Stimulated activated naive CD8-positive, alpha-beta T cell treated with anti-CD3 and anti-CD28 coated beads, Interleukin-15, Interleukin-2, amounts not matched to agents 100 ng/mL and 50 ng/mL, for 24 hours (primary cell): ENCODE results near the gene TLR2.
A peak's percentile ranks its signal among the peaks of the same experiment; 100 is the strongest.

ENCODE experiments used
- H3K27ac Mint-ChIP-seq: one replicate; pipeline ENCODE4 v1.8.0; 2021; ENCODE audit warnings: mild to moderate bottlenecking, mixed read lengths
- H3K27me3 Mint-ChIP-seq: one replicate; pipeline ENCODE4 v1.8.0; 2021; ENCODE audit warnings: mixed read lengths
- H3K36me3 Mint-ChIP-seq: one replicate; pipeline ENCODE4 v1.8.0; 2021; ENCODE audit warnings: low read depth, mixed read lengths
- H3K4me1 Mint-ChIP-seq: one replicate; pipeline ENCODE4 v1.8.0; 2021; ENCODE audit warnings: low read depth, mixed read lengths
- H3K4me3 Mint-ChIP-seq: one replicate; pipeline ENCODE4 v1.8.0; 2021; ENCODE audit warnings: mild to moderate bottlenecking, mixed read lengths
- H3K9me3 Mint-ChIP-seq: one replicate; pipeline ENCODE4 v1.8.0; 2021; ENCODE audit warnings: mixed read lengths

The TLR2 gene

DNA sequence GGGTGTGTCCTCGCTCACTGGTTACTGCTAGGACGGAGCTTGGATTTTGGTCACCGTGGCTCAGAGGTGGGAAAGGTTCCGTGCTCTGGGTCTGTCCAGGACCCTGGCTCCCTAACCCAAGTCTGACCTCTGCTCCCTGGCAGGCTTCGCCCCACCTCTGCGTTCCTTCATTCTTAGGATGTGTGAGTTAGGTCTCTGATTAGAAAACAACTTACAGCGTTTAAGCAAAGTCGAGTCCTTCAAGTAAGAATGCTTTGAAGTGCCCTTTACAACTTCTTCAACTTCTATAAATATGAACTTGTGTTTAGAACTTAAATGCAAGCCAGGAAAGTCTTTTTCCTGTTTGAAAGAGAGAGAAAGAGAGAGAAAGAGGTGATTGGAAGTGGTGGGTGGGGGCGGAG, 891 bp downstream of the TLR2 start:
- Mint-ChIP-seq H3K9me3 (peaks cover 13% of the 10 kb centered on the region), H3K4me1 (peaks cover 12% of the 10 kb centered on the region), H3K4me3 (peak overlapping the region; percentile 75), H3K36me3 (peaks cover 25% of the 10 kb centered on the region), H3K27ac (no peak overlapping the region), H3K27me3 (peaks cover 27% of the 10 kb centered on the region)

DNA sequence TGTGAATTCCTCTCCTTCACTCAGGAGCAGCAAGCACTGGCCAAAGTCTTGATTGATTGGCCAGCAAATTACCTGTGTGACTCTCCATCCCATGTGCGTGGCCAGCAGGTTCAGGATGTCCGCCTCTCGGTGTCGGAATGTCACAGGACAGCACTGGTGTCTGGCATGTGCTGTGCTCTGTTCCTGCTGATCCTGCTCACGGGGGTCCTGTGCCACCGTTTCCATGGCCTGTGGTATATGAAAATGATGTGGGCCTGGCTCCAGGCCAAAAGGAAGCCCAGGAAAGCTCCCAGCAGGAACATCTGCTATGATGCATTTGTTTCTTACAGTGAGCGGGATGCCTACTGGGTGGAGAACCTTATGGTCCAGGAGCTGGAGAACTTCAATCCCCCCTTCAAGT, 20.4 kb downstream of the TLR2 start:
- Mint-ChIP-seq H3K4me3 (no peak overlapping the region), H3K27me3 (no peaks in the 10 kb centered on the region), H3K4me1 (peaks cover 12% of the 10 kb centered on the region), H3K9me3 (no peaks in the 10 kb centered on the region), H3K27ac (no peak overlapping the region), H3K36me3 (peaks cover 3% of the 10 kb centered on the region)

DNA sequence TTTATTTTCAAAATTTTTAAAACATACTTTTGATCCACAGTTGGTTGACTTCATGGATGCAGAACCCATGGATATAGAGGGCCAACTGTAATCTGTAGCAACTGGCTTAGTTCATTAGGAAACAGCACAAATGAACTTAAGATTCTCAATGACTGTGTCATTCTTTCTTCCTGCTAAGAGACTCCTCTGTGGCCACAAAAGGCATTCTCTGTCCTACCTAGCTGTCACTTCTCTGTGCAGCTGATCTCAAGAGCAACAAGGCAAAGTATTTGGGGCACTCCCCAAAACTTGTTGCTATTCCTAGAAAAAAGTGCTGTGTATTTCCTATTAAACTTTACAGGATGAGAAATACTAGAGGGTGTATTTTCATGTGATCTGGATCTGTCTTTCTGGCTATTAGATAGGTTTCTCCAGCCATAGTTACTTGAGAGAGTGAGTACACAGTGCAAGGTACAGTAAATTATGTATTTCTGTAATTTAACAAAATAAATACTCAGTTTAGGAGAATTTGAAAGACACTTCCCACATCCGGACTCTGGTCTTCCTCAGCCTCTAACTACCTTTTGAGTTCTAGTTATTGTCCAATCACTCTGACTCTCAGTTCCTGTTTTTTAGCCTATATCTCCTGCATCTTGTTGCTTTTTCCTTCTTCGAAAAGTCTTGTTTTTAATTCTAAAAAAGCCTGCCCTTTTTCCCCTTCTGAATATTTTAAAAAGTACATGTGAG, 21.8 kb downstream of the TLR2 start:
- Mint-ChIP-seq H3K9me3 (no peaks in the 10 kb centered on the region), H3K36me3 (peaks cover 3% of the 10 kb centered on the region), H3K4me3 (no peak overlapping the region), H3K4me1 (peaks cover 12% of the 10 kb centered on the region), H3K27ac (peak overlapping the region; percentile 45), H3K27me3 (no peaks in the 10 kb centered on the region)

DNA sequence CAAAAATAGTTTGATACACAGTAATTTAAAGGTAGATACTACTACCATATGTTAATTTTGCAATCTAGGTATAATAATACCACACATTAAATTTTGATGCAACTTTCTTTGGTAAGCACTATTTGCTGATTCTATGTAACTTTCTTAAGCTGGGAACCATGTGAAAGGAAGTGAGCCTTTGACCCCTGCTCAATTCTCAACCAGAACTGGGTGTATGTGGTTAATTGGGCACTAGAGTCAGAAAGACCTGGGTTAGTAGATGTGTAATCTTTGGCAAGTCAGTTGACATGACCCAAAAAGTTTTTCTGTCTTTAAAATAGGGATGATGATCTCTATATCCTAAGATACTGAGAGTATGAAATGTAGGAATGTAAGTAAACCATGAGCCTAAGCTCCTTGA, 22.4 kb downstream of the TLR2 start:
- Mint-ChIP-seq H3K36me3 (peaks cover 3% of the 10 kb centered on the region), H3K27me3 (no peaks in the 10 kb centered on the region), H3K9me3 (no peaks in the 10 kb centered on the region), H3K27ac (peak overlapping the region; percentile 45), H3K4me3 (no peak overlapping the region), H3K4me1 (peaks cover 12% of the 10 kb centered on the region)

DNA sequence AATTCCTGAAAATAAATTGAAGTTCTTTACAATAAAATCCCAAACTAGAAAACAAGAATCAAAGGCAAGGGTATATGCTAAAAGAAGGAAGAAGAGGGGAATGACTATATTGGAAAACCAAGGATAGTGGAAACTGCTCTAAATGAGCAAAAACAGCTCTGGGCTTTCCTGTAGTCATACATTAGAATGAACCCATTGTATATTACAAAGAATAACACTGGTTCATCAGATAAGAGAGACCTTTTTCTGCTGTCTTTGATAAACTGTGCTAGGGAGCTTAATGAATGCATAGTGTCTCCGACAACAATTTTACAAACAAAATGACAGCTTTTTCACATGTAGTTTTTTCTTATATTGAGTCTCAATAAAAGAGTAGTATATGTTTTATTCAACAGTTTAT, 26.6 kb downstream of the TLR2 start:
- Mint-ChIP-seq H3K27ac (no peak overlapping the region), H3K27me3 (peaks cover 5% of the 10 kb centered on the region), H3K9me3 (no peaks in the 10 kb centered on the region), H3K36me3 (no peaks in the 10 kb centered on the region), H3K4me1 (peaks cover 22% of the 10 kb centered on the region), H3K4me3 (no peak overlapping the region)

DNA sequence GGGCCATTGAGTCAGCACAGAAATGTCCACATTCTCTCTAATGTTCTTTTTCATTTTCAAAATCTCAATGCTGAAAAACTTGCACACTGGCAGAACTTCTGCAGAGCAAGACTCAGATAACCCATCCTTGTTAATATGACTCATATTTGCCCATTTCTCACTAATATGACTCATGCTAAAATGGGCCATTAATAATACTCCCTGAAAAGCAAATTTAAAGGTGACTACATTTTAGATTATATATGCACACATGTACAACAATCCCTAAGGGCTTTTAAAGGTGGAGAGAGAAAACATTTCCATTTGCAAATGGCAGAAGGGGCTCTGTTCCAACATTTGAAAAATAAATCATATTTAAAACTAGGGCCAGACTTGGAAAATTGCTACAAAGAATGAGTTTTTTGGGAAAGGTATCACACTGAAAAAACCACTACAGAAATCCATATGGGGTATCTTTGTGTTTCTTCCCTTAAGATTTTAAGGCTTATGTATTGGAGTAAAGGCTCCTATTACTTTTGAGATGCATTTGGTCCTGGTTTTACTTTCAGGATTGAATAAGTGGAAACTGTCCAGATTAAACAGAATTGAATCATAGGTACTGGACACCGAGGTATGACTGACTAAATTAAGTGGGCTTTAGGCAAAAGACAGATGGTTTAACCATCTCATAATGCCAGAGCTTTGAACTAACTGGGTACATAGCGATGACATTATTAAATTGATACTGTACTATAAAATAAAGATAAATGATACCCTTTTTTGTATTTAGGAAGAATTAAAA, 30.0 kb downstream of the TLR2 start:
- H3K27ac Mint-ChIP-seq: no peak overlapping the region
- H3K4me1 Mint-ChIP-seq: peaks cover 11% of the 10 kb centered on the region
- H3K9me3 Mint-ChIP-seq: peaks cover 3% of the 10 kb centered on the region
- H3K27me3 Mint-ChIP-seq: peaks cover 8% of the 10 kb centered on the region
- no peak overlapping the region for H3K4me3 Mint-ChIP-seq
- no peaks in the 10 kb centered on the region for H3K36me3 Mint-ChIP-seq

DNA sequence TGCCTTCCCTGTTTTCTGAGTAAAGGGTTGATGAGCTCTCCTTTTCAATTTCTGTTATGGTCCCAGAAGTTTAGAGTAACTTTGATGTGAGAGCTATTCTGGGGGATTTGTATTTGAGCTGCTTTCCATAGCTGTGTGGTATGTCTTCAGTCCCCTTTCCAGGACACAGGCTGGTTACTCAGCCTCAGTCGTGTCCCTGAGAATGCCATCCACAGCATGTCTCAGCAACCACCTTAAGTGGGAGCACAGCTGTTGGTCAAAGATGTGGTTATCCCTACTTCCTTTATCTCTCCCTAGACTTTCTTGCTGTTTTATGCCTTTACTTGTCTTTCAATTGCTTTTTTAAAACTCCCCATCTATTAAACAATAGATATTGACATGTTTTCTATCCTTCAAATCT, 38.0 kb downstream of the TLR2 start:
- H3K27me3 Mint-ChIP-seq: peaks cover 5% of the 10 kb centered on the region
- no peak overlapping the region for H3K27ac Mint-ChIP-seq
- H3K9me3 Mint-ChIP-seq: peaks cover 3% of the 10 kb centered on the region
- H3K36me3 Mint-ChIP-seq: no peaks in the 10 kb centered on the region
- H3K4me1 Mint-ChIP-seq: no peaks in the 10 kb centered on the region
- no peak overlapping the region for H3K4me3 Mint-ChIP-seq

DNA sequence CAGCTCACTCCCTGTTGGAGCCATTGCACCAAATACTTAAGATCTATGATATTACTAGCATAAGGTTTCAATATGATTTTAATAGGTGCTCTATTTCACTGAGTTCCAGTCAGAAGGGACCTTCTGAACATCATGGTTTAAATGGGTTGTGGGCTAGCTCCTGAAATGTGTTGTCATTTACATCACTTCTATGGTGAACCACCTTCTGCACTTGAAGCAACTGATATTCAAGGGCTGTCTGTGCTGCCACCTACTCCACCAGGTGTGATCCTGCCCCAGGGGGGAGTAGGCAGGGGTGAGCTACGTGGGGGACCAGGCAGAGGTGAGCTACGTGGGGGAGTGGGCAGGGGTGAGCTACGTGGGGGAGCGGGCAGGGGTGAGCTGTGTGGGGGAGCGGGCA, 40.5 kb downstream of the TLR2 start:
- no peak overlapping the region for H3K4me3 Mint-ChIP-seq
- H3K27ac Mint-ChIP-seq: no peak overlapping the region
- H3K9me3 Mint-ChIP-seq: no peaks in the 10 kb centered on the region
- peaks cover 4% of the 10 kb centered on the region for H3K4me1 Mint-ChIP-seq
- peaks cover 3% of the 10 kb centered on the region for H3K27me3 Mint-ChIP-seq
- H3K36me3 Mint-ChIP-seq: no peaks in the 10 kb centered on the region

DNA sequence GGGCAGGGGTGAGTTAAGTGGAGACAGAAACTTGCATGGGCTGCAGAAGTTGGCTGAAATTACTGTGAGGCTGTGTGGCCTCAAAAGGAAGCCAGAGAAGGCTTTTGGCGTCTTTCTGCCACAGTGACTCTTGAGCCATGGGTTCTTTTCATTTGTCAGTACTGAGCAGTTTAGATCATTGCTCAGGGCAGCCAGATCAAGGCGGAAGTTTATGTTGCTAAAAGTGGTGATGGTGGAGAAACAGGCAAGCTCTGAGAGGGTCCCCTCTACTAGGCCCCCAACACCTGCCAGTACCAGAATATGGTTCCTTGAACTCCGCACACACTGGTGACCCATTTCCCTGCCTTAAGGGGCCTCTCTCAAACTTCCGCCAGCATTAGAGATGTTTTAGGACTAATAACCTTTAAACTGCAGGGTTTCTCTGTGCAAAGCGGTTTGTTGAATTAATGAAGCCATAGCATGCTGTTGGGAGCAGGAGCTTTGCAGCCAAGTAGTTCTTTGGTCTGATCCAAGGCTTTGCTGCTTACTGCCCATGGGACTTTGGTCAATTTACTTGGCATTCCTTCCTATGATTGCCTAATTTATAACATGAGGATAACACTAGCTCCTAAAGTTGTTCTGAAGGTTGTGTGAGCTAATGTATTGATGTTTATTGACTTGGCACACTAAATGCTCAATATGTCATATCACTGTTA, 41.2 kb downstream of the TLR2 start:
- H3K27ac Mint-ChIP-seq: no peak overlapping the region
- no peak overlapping the region for H3K4me3 Mint-ChIP-seq
- peaks cover 3% of the 10 kb centered on the region for H3K27me3 Mint-ChIP-seq
- H3K9me3 Mint-ChIP-seq: no peaks in the 10 kb centered on the region
- H3K36me3 Mint-ChIP-seq: no peaks in the 10 kb centered on the region
- H3K4me1 Mint-ChIP-seq: peaks cover 7% of the 10 kb centered on the region

DNA sequence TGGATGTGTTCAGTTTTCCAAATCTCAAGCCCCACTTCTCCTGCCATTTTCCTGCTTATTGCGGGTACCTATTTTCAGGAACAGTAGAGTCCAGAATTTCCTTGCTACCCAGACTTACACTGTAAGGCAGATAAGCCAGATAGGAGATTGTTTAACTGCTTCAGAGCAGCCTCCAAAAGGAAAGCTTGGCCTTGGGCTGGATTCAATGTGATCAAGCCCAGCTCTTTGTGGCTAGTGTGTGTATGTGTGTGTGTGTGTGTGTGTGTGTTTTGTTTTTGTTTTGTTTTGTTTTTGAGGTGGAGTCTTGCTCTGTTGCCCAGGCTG, 41.7 kb downstream of the TLR2 start:
- Mint-ChIP-seq H3K27me3 (peaks cover 3% of the 10 kb centered on the region), H3K27ac (no peak overlapping the region), H3K4me3 (no peak overlapping the region), H3K36me3 (no peaks in the 10 kb centered on the region), H3K4me1 (peaks cover 7% of the 10 kb centered on the region), H3K9me3 (no peaks in the 10 kb centered on the region)

DNA sequence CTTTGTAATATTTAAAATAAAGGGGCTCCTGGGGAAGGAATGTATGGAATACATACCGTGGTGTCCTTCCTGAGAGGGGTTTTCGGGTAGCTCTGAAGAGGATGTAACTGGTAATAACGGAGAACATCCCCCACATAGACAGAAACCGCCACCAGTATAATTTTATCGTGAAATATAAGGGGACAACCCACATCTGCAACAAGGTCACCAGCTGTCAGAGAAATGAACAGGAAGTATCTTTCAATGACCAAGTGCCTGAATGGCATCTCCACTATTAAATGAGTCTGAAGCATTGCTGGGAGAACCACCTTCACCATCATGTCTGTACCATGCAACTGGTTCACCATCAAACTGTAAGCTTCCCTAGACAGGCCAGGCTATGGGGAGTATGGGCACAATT, 44.1 kb downstream of the TLR2 start:
- Mint-ChIP-seq H3K4me1 (peaks cover 14% of the 10 kb centered on the region), H3K27me3 (peaks cover 2% of the 10 kb centered on the region), H3K27ac (no peak overlapping the region), H3K9me3 (no peaks in the 10 kb centered on the region), H3K4me3 (no peak overlapping the region), H3K36me3 (no peaks in the 10 kb centered on the region)

DNA sequence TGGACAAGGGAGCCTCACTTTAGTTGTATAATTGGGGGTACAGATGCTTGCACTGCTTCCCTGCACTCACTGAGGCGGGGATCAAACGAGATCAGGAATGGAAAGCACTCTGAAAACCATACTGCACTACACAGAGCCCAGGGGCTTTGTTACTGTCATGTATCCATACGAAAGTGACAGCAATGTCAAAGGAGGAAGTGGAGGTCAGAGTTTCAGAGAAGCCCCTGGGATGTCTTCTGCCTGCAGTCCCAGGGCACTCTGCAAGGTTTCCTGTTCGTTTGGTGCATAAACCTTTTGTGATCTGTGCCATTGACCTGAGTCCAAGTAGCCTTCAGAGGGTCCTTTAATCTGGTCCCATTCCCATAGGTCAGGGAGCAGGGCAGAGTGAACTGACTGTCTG, 44.6 kb downstream of the TLR2 start:
- Mint-ChIP-seq H3K36me3 (no peaks in the 10 kb centered on the region), H3K27ac (no peak overlapping the region), H3K27me3 (no peaks in the 10 kb centered on the region), H3K4me3 (no peak overlapping the region), H3K9me3 (no peaks in the 10 kb centered on the region), H3K4me1 (peaks cover 16% of the 10 kb centered on the region)

DNA sequence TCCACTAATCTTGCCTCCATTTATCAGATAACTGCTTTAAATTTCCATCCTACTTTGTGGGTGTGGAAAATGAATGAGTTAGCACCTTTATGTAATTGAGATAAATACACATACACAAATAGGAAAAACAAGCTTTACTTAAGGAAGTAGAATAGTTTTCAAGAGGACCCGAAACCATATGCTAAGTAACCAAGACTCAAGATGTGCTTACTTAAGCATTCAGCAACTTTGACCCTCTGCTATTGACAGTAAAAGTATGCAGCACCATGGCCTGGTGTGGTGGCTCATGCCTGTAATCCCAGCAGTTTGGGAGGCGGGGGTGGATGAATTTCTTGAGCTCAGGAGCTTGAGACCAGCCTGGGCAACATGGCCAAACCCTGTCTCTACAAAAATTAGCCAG, 45.8 kb downstream of the TLR2 start:
- Mint-ChIP-seq H3K36me3 (no peaks in the 10 kb centered on the region), H3K4me3 (no peak overlapping the region), H3K27ac (no peak overlapping the region), H3K27me3 (no peaks in the 10 kb centered on the region), H3K9me3 (no peaks in the 10 kb centered on the region), H3K4me1 (peaks cover 20% of the 10 kb centered on the region)

DNA sequence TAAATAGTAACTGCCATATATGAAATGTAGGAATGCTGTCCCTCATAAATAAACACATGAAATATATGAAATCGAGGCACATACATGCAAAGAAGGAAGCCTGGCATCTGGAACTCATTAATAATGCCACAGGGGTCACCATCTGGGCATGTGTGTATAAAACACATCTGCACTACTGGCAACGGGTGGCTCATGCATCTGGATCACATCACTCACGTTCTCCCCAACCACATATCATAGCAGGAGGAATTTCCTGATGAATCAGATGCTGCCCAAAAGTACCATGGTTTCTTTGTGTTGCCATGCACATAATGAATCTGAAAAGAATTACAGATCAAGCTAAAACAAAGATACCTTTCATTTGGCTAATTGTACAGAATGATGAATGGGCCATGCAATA, 47.2 kb downstream of the TLR2 start:
- peaks cover 5% of the 10 kb centered on the region for H3K27me3 Mint-ChIP-seq
- H3K27ac Mint-ChIP-seq: no peak overlapping the region
- no peak overlapping the region for H3K4me3 Mint-ChIP-seq
- H3K4me1 Mint-ChIP-seq: peaks cover 26% of the 10 kb centered on the region
- peaks cover 1% of the 10 kb centered on the region for H3K9me3 Mint-ChIP-seq
- no peaks in the 10 kb centered on the region for H3K36me3 Mint-ChIP-seq

DNA sequence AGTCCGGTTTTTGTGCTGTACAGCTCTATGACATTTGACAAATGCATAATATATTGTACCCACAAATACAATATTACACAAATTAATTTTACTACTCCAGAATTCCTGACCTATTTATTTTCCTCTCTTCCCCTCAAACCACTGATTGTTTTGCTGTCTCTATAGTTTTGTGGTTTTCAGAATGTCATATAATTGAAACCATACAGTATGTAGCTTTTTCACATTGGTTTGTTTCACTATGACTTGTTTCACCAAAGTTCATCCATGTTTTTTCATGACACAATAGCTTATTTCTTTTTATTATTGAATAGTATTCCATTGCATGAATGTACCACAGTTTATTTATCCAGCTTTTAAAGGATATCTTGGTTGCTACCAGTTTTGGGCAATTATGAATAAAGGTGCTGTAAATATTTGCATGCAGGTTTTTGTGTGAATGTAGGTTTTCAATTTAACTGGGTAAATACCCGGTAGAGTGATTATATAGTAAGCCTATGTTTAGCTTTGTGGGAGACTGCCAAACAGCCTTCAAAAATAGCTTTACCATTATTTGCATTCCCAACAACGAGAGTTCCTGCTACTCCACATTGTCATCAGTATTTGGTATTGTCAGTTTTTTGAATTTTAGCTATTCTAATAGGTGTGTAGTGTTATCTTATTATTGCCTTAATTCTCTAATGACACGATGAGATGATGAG, 49.8 kb downstream of the TLR2 start:
- H3K36me3 Mint-ChIP-seq: no peaks in the 10 kb centered on the region
- peaks cover 3% of the 10 kb centered on the region for H3K9me3 Mint-ChIP-seq
- no peak overlapping the region for H3K4me3 Mint-ChIP-seq
- no peak overlapping the region for H3K27ac Mint-ChIP-seq
- H3K27me3 Mint-ChIP-seq: peaks cover 10% of the 10 kb centered on the region
- H3K4me1 Mint-ChIP-seq: peaks cover 23% of the 10 kb centered on the region
